Bronchial epithelial cell (primary cell): Measurements from ENCODE around the gene TBX19. TPM values are rescaled to one million over a fixed set of nuclear protein-coding genes. Genes with fewer than 3 reads are reported as not detected.
A peak's percentile ranks its signal among the peaks of the same experiment; 100 is the strongest.

Experiments used
- DNase-seq: peaks from one replicate; pipeline ENCODE4 v3.0.0-alpha.2; 2010; ENCODE audit warnings: low read depth
- FAIRE-seq: peaks from 2 replicates; lab custom pipeline; 2011; peaks lifted over from hg19 to GRCh38; lab: Jason Lieb, UNC
- H3K27me3 ChIP-seq: 2 replicates; pipeline ENCODE4 v1.5.1; 2011; ENCODE audit warnings: low read length; ENCODE audit not compliant: control insufficient read depth, insufficient read depth
- H3K36me3 ChIP-seq: 2 replicates; pipeline ENCODE4 v1.5.1; 2011; ENCODE audit warnings: low read length; ENCODE audit not compliant: control insufficient read depth, insufficient read depth
- H3K4me3 ChIP-seq: 2 replicates; pipeline ENCODE4 v1.5.1; 2011; ENCODE audit warnings: mild to moderate bottlenecking, low read depth, low read length, control low read depth
- CTCF ChIP-seq: IDR thresholded peaks from 2 replicates; pipeline ENCODE4 v1.5.1; 2011; ENCODE audit warnings: mild to moderate bottlenecking, moderate library complexity, low read length, control low read depth, inconsistent platforms; ENCODE audit not compliant: insufficient read depth, severe bottlenecking
- total RNA-seq: library from RNA; depleted of rRNA; stranded (reverse); fragments of >200 nt; gene quantifications from 2 replicates; pipeline ENCODE4 v1.2.1, GENCODE V29; 2014

Gene TBX19
- total RNA-seq, 1 donor from 2014 or later, result 0.79 TPM

GRCh38 chr1:168243198-168243597 is 37.5 kb upstream of the TBX19 start:
- DNase-seq, result no peak
- Histone ChIP-seq H3K36me3 (peaks cover 19% of the 10 kb centered on the region), H3K27me3 (no peaks in the 10 kb centered on the region), H3K4me3 (no peak overlapping the region)
- FAIRE-seq, result no peak
- TF ChIP-seq CTCF, result no peak

- no peak for TF ChIP-seq CTCF
- Histone ChIP-seq H3K27me3 (no peaks in the 10 kb centered on the region), H3K36me3 (peaks cover 18% of the 10 kb centered on the region), H3K4me3 (no peak overlapping the region)
- DNase-seq (no peak), FAIRE-seq (no peak)
Measured at GRCh38 chr1:168243636-168244212, 37.0 kb upstream of the TBX19 start.

GRCh38 chr1:168245042-168245441 is 35.6 kb upstream of the TBX19 start:
- no peaks in the 10 kb centered on the region for H3K27me3 ChIP-seq
- DNase-seq (no peak), FAIRE-seq (no peak)
- no peak overlapping the region for H3K4me3 ChIP-seq
- no peak for TF ChIP-seq CTCF
- H3K36me3 ChIP-seq, result peaks cover 16% of the 10 kb centered on the region

GRCh38 chr1:168246506-168246905 is 34.2 kb upstream of the TBX19 start:
- no peaks in the 10 kb centered on the region for H3K27me3 ChIP-seq
- no peak overlapping the region for H3K4me3 ChIP-seq
- DNase-seq (no peak), FAIRE-seq (no peak)
- no peak for TF ChIP-seq CTCF
- peaks cover 16% of the 10 kb centered on the region for H3K36me3 ChIP-seq

- TF ChIP-seq CTCF, result no peak
- Histone ChIP-seq H3K4me3 (no peak overlapping the region), H3K27me3 (no peaks in the 10 kb centered on the region), H3K36me3 (peaks cover 6% of the 10 kb centered on the region)
- FAIRE-seq (peak; percentile 87), DNase-seq (no peak)
Measured at GRCh38 chr1:168252204-168252733, 28.4 kb upstream of the TBX19 start.

- FAIRE-seq (no peak), DNase-seq (no peak)
- Histone ChIP-seq H3K4me3 (no peak overlapping the region), H3K27me3 (no peaks in the 10 kb centered on the region), H3K36me3 (no peaks in the 10 kb centered on the region)
- no peak for TF ChIP-seq CTCF
Measured at GRCh38 chr1:168256164-168256563, 24.5 kb upstream of the TBX19 start.
